Dedifferentiated amniotic fluid mesenchymal stem cell (primary cell): Measurements from ENCODE around the gene ZNF135.

Experiments used
- DNase-seq: peaks from one replicate; pipeline ENCODE4 v3.0.0-alpha.2; 2016; ENCODE audit errors: extremely low spot score

ZNF135 gene

GRCh38 chr19:58046856-58047255, 12.2 kb upstream of the ZNF135 start:
- DNase-seq, result no peak

GRCh38 chr19:58047672-58048071, 11.4 kb upstream of the ZNF135 start:
- no peak for DNase-seq

DNA sequence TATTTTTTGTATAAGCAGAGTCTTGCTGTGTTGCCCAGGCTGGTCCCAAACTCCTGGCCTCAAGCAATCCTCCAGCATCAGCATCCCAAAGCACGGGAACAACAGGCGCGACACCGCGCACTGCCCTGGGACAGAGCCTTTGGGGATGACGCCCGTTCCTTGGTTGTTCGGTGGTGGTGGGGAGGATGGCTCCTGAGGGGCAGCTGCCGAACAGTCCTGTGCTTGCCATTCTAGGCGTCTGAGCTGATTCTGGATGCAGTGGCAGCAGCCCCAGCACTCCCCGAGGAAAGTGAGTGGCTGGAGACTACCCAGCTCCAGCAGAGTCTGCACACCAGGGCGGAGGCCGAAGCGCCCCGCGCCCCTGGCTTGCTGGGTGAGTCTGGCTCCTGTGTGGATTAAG, 6.8 kb upstream of the ZNF135 start:
- DNase-seq, result no peak

GRCh38 chr19:58053480-58054156, 5.5 kb upstream of the ZNF135 start:
- DNase-seq, result no peak

DNA sequence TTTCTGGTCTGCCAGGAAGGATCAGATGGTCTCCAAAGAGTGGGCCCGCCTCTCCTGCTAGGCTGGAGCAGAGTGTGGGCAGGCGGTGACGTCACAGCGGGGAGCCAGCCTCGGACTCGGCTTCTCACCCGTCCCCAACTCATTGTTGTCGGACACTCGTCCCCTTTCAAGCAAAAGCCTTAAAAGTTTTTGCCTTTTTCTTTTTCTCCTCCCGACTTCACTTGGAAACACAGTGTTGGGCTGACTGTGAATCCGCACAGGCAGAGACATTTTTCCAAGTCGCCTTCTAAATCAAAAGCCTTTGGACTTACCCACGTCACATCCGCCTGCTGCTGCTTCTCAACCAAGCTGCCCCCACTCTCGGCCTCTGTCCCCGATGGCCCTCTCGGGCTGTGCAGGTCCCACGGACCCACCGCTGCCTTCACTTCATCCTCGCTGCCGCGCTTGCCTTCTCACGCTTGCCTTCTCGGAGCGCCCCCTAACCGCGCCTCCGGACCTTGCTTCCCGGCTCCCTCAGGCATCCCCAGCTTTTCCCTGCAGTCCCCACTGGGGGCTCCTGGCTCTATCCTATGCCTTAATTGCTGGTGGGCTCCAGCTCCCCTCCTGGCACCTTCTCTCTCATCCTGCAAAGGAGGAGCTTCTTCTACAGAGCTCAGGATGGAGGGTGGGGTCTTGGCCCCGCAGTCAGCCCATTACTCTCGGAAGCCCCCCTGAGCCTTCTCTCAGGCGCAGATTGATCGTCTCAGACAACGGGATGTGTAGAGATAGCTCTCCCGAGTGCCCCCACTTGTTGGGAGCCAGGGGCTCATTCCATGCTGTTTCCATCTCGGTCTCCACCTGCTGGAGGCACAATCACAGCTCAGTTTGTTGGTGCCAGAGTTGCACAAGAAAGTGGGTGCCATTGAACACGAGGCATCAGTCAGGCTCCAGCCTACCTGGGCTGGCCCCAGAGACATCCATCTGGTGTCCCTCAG, 3.9 kb upstream of the ZNF135 start:
- no peak for DNase-seq

DNA sequence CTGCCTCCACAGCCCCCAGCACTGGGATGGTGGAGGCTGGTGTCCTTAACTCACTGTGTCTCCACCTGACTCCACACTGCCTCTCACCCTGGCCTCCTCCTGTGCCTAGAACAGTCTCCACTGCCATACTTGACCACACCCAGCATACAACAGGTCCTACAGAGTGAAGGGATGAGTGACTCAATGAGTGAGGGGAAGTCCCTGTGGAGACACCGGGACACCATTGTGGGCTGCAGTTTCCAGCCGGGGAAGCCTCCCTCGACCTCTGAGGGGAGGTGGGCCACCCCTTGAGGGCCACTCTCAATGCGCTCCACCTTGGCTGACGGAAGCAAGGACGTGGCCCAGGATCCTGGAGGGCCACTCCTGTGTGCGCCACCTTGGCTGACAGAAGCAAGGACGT, 2.8 kb upstream of the ZNF135 start:
- DNase-seq, result no peak

- DNase-seq, result no peak
Measured at GRCh38 chr19:58056861-58057260, 2.2 kb upstream of the ZNF135 start.

- no peak for DNase-seq
Measured at GRCh38 chr19:58058467-58058866, 615 bp upstream of the ZNF135 start.

- no peak for DNase-seq
Measured at GRCh38 chr19:58059671-58060078, 593 bp downstream of the ZNF135 start.

DNA sequence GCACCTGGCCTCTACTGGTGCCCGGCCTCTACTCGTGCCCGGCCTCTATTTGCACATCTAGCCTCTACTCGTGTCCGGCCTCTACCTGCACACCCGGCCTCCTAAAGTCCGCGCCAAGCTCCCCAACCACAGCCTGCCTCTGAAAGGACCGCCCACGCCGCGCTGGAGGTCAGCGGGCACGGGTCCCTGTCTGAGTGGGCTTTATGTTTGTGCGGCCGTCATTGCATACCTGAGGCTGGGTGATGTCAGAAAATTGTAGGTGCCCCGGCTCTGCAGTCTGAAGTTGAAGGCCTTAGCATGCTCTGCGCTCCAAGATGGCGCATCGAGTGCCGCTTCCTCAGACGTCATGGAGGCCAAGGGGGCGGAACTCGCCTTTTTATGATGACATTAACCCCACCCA, 1.1 kb downstream of the ZNF135 start:
- DNase-seq, result no peak

DNA sequence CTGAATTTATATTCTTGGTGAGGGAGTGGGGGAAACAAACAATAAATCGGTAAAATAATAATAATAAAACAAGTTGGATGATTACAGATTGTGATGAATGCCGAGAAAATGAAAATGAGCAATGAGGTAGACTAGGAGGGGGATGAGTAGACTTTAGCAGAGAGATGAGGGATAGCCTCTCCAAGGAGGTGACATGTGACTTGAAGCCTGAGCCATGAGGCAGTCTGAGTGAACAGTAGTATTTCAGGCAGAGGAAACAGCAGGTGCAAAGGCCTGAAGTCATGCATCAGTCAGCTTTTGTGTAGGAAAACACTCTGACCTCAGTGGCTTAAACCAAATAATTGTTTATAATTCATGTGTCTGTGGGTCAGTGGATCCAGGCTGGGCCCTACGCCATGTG, 4.6 kb downstream of the ZNF135 start:
- DNase-seq, result no peak

DNA sequence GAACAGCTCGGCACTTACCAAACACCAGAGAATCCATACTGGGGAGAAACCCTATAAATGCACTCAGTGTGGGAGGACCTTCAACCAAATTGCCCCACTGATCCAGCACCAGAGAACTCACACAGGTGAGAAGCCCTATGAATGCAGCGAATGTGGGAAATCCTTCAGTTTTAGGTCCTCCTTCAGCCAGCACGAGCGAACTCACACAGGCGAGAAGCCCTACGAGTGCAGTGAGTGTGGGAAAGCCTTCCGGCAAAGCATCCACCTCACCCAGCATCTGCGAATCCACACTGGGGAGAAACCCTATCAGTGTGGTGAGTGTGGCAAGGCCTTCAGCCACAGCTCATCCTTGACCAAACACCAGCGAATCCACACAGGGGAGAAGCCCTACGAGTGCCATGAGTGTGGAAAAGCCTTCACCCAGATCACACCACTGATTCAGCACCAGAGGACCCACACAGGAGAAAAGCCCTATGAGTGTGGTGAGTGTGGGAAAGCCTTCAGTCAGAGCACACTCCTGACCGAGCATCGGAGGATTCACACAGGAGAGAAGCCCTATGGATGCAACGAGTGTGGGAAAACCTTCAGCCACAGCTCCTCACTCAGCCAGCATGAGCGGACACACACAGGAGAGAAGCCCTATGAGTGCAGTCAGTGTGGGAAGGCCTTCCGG, 8.3 kb downstream of the ZNF135 start:
- no peak for DNase-seq

DNA sequence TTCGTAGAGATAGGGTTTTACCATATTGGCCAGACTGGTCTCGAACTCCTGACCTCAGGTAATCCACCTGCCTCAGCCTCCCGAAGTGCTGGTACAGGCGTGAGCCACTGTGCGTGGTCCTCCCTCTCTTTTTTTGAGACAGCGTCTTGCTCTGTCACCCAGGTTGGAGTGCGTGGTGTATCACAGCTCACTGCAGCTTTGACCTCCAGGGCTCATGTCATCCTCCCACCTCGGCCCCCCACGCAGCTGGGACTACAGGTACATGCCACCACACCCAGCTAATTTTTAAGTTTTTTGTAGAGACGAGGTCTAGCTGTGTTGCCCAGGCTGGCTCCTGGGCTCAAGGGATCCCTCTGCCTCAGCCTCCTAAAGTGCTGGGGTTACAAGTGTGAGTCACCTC, 20.7 kb downstream of the ZNF135 start:
- no peak for DNase-seq

DNA sequence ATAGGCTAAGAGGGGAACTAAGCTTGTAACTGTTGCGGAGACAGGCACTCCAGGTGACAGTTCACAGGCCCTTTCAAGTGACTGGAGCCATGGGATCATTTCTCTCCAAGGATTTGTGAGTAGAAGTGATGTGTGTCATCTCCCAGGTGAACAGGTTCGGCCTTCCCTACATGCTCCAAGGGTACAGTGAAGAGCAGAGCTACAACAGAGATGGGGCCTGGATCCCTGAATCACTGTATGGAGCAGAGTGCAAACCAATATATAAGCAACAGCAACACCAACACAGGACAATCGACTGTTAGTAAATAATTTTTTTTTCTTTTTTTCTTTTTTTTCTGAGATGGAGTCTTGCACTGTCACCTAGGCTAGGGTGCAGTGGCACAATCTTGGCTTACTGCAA, 23.9 kb downstream of the ZNF135 start:
- no peak for DNase-seq

- no peak for DNase-seq
Measured at GRCh38 chr19:58084596-58085347, 25.7 kb downstream of the ZNF135 start.

DNA sequence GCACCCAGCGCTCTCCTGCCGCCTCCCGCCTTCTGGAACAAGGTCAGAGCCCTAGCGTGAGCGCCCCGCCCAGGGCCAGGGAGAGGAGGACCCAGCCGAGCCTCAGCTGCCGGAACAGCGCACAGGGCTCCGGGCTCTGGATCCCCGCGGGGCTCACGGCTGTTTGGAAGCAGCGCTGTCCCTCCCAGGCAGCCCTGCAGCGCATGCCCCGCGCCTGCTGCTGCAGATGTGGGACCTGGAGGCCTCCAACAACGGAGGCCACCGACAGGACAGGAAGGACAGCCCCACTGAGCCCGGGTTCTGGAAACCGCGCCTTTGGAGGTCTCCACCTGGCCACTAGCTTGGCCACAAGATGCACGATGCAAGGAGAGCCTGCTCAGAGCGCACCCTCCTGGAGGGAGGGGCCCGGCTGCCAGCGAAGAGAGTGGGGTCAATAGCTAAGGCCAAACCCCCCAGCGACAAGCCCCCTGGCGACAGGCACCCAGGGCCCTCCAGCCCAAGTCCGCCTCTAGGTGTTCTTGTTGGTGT, 26.3 kb downstream of the ZNF135 start:
- DNase-seq, result no peak

- no peak for DNase-seq
Measured at GRCh38 chr19:58086825-58087710, 28.0 kb downstream of the ZNF135 start.

GRCh38 chr19:58088521-58089052, 29.5 kb downstream of the ZNF135 start:
- DNase-seq, result no peak

DNA sequence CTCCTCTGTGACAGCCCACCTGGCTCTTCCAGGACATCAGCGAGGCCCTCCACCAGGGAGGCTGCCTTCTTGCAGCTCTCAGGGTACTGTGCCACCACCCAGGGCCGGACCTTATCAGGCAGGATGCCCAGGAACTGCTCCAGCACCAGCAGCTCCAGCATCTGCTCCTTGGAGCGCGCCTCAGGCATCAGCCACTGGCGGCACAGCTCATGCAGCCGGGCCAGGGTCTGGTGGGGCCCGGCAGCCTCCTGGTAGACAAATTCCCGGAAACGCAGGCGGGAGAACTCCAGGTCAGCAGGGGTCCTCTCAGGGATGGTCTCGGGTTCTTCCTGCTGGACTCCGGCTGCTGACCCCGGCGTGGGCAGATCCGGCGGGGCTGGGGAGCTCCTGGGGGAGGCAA, 30.8 kb downstream of the ZNF135 start:
- DNase-seq, result no peak

GRCh38 chr19:58091251-58091995, 32.3 kb downstream of the ZNF135 start:
- DNase-seq, result no peak
